HG03469 (cell line): ENCODE measurements around the gene HOXA13.

ENCODE experiments used
- ATAC-seq: cut with Tn5 transposase; IDR thresholded peaks from one replicate; pipeline ENCODE4 v1.9.1; 2021; ENCODE audit warnings: mild to moderate bottlenecking, moderate library complexity, moderate number of reproducible peaks; ENCODE audit not compliant: unreplicated experiment

The HOXA13 gene

DNA sequence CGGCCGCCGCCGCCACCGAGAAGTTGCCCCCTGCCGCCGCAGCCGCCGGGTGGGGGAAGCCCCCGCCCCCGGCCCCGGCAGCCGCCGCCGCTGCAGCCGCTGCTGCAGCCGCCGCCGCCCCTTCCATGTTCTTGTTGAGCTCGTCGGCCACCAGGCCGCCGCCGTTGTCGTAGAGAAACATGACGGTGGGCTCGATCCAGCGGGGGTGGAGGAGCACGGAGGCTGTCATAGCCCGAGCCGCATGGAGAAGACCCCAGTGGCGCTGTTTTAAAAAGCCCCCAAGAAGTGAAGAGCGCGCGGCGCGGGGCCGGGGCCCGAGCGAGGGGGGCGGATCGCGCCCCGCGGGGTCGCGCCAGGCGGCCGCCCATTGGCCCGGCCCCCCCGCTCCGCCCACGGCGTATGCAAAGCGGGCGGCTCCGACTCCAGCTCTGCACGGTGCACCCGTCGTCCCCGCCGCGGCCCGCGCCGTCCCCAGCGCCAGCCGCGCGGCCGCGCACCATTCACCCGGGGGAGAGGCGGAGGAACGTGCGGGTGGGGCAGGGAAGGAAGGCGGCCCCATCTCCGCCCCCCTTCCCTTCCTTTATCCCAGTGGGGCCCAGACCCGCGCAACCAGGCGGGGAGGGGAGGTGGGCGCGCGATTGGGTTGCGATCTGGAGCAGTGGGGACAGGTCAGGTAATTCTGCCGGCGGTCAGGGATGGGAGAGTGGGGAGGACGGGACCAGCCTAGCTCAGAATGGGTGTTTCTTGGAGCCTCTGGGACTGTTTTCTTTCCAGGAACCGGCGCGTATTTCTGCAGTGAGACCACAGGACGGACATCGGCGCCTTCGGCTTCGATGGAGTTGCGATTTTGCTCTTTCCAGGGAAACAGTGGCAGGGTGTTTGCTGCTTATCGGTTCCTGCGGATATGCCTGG, at the start of gene HOXA13:
Gene HOXA13 (minus strand): TSS at position 243 of the 912 bp plus-strand sequence. CDS start 14 bp downstream, at position 229.
- ATAC-seq = no peak

DNA sequence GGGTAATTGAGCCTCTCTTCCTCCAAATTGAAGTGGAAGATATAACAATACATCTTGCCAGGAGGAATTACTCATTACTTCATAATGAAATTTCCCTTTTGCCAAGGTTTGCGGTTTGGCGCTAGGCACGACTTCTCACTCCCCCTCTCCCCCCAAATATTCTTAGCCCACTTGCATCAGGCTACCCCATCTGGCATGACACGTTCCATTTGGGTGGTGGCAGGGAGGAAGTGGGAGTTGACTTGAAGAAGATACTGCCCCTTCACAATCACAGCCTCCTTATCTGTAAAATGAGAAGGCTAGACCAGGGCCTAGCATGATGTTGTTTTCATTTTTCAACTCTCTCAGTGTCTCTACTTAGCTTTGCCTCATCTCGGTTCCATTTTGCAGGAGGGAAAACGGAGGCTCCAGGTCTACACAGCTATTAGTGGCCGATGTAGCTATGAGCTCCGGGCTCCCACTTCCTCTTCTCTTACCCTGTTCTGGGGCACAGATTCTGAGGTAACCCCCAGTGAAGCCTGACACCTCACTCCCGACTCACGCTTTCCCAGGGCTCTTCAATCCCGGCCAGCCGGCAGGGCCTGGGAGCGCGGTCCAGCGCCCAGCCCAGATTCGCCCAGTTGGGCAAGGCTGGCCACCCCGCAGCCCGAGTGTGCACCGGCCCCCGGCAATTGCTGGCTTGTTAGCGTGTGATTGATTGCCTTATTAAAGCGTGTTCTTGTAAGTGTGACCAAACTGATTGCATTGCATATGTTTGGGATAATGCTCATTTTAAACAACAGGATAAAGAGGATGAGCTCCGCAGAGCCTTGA, 49.2 kb upstream of the HOXA13 start:
- no peak for ATAC-seq

DNA sequence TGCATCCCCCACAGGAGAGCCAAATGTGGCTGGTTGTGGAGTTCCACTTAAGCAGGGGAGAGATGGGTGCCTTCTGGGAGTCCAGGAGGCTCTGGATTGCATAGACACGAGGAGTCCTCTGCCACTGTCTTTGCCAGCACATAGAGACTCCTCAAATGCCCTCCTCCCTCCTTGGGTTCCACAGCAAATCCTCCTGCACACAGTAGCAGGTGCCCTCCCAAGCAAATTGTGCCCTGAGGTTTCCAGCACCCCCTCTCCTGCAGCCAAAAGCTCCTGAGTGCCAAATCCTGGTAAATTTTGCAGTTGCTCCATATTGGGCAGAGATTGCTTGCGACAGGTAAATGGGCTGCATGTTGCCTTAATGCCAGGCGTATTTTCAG, 48.5 kb upstream of the HOXA13 start:
- no peak for ATAC-seq

DNA sequence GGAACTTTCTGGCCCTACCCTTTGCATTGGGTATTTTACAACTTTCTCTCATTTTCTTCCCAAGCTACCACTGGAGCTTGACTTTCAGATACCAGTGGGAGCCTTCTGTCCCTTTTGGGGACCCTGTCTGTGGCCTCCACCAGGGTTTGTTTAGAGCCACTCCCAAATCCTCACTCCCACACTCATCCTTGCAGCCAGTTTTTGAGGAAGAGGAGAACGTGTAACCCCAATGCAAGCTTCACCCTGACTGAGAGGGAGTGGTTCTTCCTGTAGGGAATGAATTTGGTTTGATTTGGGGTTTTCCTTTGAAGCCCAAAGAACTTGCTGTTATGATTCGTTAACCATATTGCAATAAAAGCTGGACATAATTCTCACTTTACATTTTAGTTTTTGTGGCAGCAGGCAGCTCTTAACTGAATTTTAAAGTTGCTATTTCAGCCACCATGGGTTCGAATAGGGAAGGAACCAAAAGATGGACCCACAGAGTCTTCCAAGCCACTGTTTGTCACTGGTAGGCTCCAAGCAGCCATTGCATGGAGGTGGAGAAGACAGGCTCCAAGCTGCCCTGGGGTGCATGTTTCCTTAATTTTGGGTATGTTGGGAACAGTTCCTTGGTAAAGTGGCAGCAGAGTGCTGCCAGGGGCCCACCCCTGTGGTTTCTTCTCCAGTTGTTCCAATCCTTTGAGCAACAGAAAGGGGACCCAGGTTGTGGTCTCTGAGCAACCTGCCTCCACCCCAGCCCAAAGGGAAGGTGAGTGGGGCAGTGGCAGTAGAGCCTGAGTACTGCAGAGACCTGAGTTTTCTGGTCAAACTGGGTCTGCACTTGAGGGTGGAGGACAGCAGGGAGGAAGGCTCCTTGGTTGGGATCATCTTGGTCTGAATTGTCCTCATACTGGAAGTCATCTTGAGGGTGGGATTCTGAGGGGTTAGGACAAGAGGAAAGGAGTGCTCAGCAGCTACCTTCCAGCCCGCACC, 47.8 kb upstream of the HOXA13 start:
- no peak for ATAC-seq

DNA sequence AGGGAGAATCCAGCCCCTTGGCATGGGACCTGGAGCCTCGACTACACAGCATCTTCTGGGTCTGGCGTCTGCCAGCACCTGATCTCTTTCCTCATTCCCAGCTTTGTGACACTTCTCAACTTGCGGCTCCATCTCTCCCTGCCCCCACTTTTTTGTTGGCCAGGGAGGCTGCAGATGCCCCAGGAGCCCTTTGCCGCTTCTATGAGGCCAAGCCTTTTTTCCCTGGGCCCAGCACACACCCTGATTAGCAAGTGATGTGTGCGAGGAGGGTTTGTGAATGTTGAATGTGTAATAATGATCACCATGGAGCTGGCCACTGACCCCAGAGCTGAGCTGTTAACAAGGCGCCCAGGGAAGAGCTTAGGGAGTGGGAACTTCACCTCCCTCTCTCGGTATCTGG, 47.1 kb upstream of the HOXA13 start:
- ATAC-seq = no peak

DNA sequence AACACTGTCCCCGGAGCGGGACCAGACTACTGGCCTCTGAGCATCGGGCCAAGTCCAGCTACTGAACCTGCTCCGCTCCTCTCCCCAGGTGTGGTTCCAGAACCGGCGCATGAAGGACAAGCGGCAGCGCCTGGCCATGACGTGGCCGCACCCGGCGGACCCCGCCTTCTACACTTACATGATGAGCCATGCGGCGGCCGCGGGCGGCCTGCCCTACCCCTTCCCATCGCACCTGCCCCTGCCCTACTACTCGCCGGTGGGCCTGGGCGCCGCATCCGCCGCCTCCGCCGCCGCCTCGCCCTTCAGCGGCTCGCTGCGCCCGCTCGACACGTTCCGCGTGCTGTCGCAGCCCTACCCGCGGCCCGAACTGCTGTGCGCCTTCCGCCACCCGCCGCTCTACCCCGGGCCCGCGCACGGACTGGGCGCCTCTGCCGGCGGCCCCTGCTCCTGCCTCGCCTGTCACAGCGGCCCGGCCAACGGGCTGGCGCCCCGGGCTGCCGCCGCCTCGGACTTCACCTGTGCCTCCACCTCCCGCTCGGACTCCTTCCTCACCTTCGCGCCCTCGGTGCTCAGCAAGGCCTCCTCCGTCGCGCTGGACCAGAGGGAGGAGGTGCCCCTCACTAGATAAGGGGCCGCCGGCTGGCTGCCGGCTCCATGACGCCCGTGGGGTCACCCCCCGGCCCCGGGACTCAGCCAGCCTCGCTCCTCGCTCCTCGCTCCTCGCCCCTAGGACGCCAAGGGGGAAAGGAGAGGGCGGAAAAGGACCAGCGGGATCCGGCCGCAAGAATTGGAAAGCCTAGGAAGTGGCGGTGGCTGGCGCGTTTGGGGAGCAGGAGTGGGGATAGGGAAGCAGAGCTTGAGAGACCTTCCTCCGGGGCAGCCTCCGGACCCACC, 46.2 kb upstream of the HOXA13 start:
- ATAC-seq = no peak

DNA sequence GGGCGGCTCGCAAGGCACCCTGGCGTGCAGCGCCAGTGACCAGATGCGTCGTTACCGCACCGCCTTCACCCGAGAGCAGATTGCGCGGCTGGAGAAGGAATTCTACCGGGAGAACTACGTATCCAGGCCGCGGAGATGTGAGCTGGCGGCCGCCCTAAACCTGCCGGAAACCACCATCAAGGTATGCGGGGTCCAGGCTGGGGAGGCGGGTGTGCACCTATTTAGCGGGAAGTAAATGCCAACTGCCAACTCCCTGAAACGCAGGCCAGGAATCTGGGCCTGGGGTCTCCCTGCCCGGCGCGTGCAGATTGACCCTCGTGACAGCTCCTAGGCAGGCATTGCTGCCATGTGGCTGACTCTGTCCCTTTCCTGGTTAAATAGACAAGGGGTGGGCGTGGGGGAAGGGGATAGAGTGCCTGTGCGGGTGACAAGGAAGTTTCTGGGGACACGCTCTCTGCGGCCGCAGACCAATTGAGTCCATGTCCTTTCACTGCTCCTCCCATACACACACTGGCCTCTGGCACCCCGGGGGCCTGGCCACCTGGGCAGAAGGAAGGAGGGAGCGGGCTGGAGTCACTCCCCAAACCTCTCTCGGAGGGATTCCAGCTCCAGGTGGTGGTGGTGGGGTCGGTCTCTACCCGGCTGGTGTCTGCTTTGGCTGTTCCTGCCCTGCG, 45.4 kb upstream of the HOXA13 start:
- ATAC-seq = no peak

DNA sequence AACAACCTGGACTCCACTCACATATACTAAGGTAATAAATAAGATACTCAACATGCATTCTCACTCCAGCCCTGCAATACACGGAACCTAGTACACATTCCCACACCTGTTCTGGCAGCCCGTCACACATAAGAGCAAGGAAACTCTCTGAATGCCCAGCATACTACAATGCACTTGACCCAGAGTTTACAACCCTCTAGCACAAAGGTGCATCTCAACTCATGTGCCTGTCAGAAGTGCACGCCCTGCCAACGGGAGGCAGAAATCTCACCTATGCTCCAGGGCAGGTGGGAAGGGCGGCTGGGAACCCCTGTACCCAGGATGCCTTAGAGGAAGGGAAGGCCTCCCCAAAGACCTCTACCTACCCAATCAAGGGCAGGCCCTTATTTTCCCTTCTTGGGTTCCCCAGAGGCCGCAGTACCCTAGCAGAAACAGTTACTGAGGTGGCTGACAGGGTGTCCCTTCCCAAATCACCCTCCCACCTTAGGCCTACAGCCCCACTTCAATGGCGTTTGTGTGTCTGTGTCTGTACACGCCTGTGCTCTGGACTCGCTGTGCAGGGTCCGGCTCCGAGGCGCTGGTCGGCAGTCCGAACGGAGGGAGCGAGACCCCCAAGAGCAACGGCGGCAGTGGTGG, 44.7 kb upstream of the HOXA13 start:
- ATAC-seq = no peak

DNA sequence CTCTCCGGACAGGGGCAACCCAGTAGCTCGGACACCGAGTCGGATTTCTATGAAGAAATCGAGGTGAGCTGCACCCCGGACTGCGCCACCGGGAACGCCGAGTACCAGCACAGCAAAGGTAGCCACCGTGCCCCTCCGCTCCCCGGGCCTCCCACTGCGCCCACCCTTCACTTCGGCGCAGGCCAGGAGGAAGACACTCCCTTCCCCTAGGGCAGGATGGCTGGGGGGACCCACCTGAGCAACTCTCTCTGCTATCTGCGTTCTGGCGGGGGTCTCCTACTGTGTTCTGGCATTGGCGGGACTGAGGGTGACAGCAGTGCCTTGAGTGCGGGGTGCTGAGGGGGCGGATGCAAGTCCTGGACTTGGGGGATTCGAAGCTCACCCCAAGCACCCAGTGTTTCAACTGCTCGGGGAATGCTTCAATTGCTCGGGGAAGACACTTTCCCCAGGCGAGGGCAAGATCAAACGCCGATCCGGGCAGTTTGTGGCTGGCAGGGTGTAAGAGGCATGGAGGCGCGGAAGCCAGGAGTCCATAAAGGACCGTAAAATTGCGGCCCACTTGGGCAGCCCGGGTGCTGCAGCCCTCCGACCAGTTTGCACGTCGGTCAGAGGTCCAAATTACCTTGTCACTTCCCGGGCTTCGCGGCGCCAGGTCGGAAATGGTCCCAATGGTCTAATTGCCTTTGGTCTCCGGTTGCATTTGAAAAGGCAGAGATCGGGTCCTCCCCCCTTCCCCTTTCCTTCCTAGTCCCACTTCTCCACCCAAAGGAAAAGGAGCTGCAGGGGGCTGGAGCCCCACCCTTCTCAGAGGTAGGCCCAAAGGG, 43.7 kb upstream of the HOXA13 start:
- no peak for ATAC-seq

DNA sequence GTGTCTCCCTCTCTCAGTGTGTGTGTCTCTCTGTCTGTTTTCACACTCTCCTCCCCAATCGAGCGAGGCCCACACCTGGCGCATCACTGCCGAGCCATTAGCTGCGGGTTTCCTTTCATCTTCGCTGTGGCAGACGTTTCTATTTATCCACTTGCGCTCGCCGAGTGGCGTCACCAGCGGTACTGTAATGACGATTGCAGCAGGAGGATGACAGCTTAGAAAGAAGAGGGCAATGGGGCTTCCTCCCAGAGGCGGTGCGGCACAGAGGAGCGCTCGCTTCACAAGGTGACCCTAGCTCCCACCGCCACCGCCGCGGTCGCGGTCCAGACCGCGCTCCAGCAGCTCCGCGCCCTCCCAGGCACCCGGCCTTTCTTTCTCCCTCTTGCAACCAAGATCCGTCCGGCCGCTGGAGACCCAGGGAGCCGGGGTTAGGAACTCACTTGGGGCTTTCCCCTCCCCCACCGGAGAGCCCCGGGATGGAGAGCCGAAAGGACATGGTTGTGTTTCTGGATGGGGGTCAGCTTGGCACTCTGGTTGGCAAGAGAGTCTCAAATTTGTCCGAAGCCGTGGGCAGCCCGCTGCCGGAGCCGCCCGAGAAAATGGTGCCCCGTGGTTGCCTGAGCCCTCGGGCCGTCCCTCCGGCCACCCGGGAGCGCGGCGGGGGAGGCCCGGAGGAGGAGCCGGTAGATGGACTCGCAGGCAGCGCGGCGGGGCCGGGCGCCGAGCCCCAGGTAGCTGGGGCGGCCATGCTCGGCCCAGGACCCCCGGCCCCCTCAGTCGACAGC, 42.9 kb upstream of the HOXA13 start, which contains the start of gene EVX1:
Gene EVX1 (plus strand): TSS at position 248 of the 785 bp plus-strand sequence. CDS start 229 bp downstream, at position 477.
- no peak for ATAC-seq

DNA sequence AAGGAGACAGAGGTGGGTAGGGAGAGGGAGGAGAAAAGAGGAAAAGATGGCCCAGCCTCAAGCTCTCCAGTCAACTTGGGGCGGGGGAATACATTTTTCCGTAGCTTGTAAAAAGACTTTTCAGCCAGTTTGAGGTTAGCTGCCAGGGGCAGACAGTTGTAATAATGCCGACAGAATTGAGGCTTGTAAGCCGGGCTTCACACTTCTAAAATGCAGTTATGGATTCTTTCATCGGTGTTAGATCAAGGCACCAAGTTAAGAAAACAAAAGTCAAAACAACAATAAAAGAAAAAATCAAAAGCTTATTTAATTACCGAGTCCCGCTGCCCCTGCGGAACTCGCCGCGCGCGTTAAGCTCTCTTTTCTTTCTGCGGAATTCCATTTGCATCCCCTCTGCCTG, 42.3 kb upstream of the HOXA13 start:
- no peak for ATAC-seq

DNA sequence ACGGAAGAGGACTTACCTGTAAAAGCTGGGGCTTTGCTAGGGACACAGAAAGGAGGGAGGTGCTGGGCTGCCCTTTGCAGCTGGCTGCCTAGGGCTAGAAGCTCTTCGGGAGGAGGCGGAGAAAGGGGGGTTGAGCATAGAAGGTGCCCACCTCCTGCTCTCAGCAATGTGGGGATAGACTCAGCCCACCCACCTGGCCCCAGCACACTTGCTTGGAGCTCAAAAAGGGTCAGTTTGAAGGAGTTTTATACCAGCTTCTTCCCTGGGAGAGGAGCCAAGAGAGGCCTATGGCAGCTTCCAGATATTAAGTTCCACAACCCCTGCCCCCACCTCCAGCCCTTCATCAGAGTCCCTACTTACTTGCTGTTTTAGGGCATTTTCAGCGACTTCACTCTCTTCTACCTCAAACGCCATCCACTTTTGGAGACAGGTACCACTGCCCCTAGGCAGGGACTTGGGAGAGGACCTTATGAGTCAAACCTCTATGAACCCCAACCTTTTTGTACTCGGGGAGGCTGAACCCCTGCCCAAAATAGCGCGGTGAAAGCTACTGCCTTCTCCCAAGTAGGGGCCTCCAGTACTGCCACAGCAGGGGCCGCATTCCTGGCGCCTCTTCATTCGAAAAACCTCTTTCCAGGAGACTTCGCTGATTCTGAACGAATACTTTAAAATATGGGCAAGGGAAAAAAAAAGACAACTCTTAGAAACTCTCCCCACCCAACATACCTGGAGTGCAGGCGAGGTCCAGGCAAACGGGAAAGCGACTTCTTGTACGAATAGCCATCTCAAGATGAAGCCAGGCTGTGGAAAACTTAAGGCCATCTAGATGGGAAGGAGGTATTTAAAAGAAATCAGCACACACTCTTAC, 41.5 kb upstream of the HOXA13 start:
- ATAC-seq = no peak

DNA sequence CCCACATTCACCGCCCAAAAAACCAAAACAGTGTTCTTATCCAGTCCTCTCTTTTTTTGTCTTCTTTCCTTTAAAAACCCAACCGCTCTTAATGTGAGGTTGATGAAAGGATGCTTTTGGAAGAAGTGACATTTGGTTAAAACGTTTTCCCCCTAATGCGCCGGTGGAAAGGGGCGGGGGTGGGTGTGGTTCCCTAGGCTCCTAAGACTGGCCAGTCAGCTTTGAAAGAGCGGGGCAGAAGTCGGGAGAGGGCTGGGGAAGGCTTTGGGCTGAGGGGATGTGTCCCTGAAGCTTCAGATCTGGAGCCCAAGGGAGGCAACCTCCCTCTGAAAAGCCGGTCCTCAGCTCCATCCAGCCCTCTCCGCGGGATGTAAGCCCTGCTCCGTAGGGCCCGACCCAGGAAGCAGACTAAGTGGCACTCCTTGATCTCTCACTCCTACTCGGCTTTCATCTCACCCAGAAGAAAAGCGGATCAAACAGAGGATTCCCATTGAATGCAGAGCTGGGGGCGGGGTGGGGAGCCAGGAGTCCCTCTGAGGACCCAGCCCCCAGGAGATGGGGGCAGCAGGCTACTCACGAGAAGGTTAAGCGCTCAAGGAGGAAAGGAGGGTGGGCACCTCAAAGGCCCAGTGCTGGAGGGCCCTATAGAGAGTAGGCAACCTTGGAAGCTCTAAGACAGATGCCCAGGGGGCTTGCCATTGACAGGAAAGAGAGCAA, 40.3 kb upstream of the HOXA13 start:
- no peak for ATAC-seq

DNA sequence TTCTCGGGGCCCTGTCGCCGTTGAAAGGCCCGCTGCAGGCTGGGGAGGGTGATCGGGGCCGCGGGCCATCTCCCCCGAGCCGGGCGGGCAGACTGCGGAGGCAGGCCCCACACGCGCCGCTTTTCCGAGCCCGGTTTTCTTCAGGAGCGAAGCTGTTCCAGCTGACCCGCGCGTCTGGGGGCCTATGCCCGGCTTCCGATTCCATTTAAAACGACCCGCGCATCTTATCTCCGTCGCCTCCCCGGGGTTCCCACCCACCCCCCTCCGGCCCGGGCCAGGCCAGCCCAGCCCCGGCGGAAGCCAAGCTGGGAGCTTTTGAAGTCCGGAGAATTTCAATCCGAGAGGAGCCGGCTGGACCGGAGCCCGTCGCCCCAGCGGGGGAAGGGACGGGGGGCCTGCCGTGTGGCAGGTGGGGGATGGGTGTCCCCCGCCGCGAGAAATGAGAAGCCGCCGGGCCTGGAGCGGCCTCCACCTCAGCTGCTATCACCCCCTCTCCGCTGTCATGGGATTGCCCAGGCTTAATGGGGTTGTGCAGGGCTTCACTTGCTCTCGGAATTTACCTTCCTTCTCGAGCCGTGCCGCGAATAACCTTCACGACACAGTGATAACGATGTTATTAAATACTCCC, 39.6 kb upstream of the HOXA13 start:
- no peak for ATAC-seq

DNA sequence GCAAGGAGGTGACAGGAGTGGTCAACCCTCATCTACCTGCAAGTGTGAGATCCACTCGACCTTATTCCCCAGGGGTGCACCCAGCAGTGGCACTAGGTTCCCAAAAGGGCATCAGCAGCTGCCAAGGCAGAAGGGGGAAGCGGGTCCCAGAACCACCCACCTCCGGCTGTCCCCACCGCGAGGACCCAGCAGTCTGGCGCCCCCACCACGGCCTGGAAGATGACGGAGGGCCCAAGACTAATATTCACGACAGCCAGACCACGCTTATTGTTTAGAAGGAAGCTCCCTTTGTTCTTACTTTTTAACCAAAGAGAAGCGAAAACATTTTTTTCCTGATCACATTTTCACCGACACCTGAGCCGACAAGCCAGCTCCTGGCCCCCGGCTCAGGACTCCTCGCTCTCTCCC, 39.1 kb upstream of the HOXA13 start:
- ATAC-seq = no peak
